CD14-positive monocyte (primary cell): ENCODE results near the gene OR2Y1. TPM values are rescaled to one million over a fixed set of nuclear protein-coding genes. Genes with fewer than 3 reads are reported as not detected.

Experiments
- DNase-seq, 3 donors: peaks; one replicate each; pipeline ENCODE4 v3.0.0-alpha.2; 2011 to 2022
- H2AFZ ChIP-seq: 2 replicates; pipeline ENCODE4 v1.6.0; 2012; ENCODE audit warnings: mild to moderate bottlenecking, low read depth, low read length, inconsistent platforms; ENCODE audit not compliant: insufficient read depth, poor library complexity, severe bottlenecking
- H3K27ac ChIP-seq, 2 donors: 1 replicate in 1 of 2; 2 replicates in 1 of 2; pipeline ENCODE4 v1.5.1; 2012 to 2013; ENCODE audit warnings: low read length in 2 of 2, control low read depth in 1 of 2, inconsistent platforms in 1 of 2, low read depth in 1 of 2, mild to moderate bottlenecking in 1 of 2
- H3K27me3 ChIP-seq, 2 donors: one replicate each; pipeline versions ENCODE4 v1.6.0 to v1.6.1; 2011 to 2013; ENCODE audit warnings: low read length in 2 of 2; ENCODE audit not compliant: control insufficient read depth in 2 of 2, insufficient read depth in 2 of 2
- H3K36me3 ChIP-seq, 2 donors: replicated peaks in 1 of 2; 1 replicate in 1 of 2; 2 replicates in 1 of 2; pipeline versions ENCODE4 v1.5.1 to v1.6.1; 2012 to 2013; ENCODE audit warnings: low read length in 2 of 2, control low read depth in 1 of 2, inconsistent platforms in 1 of 2, mild to moderate bottlenecking in 1 of 2; ENCODE audit not compliant: insufficient read depth in 2 of 2, control insufficient read depth in 1 of 2
- H3K4me1 ChIP-seq, 2 donors: 1 replicate in 1 of 2; 2 replicates in 1 of 2; pipeline versions ENCODE4 v1.5.1 to v1.6.1; 2012 to 2013; ENCODE audit warnings: low read length in 2 of 2, control low read depth in 1 of 2, inconsistent platforms in 1 of 2, mild to moderate bottlenecking in 1 of 2, moderate library complexity in 1 of 2; ENCODE audit not compliant: insufficient read depth in 2 of 2, control insufficient read depth in 1 of 2
- H3K4me2 ChIP-seq: replicated peaks from 2 replicates; pipeline ENCODE3; 2012; ENCODE audit warnings: low read length, moderate library complexity, mild to moderate bottlenecking; ENCODE audit not compliant: poor library complexity, severe bottlenecking; ENCODE audit errors: extremely low read depth
- H3K4me3 ChIP-seq, 3 experiments: fragments of 200-600 bp in 1 of 3; sonication (generic) in 1 of 3; replicated peaks in 1 of 3; 1 replicate in 2 of 3; 2 replicates in 1 of 3; pipeline ENCODE4 v1.5.1; 2011 to 2013; ENCODE audit warnings: low read length in 3 of 3, mild to moderate bottlenecking in 3 of 3, control low read depth in 2 of 3, low read depth in 2 of 3, inconsistent platforms in 1 of 3, moderate library complexity in 1 of 3
- H3K79me2 ChIP-seq: 2 replicates; pipeline ENCODE4 v1.6.0; 2012; ENCODE audit warnings: mild to moderate bottlenecking, control low read depth, inconsistent platforms, low read length, moderate library complexity; ENCODE audit not compliant: insufficient read depth
- H3K9ac ChIP-seq: 2 replicates; pipeline ENCODE4 v1.6.0; 2017; ENCODE audit warnings: low read length, mild to moderate bottlenecking; ENCODE audit not compliant: insufficient read depth, poor library complexity, severe bottlenecking
- H3K9me3 ChIP-seq, 2 donors: replicated peaks in 1 of 2; 1 replicate in 1 of 2; 2 replicates in 1 of 2; pipeline versions ENCODE4 v1.5.1 to v1.6.1; 2012 to 2013; ENCODE audit warnings: low read length in 2 of 2, control low read depth in 1 of 2; ENCODE audit not compliant: control insufficient read depth in 1 of 2, insufficient read depth in 1 of 2
- H4K20me1 ChIP-seq: 2 replicates; pipeline ENCODE4 v1.6.0; 2012; ENCODE audit warnings: mild to moderate bottlenecking, low read length, control low read depth, moderate library complexity; ENCODE audit not compliant: insufficient read depth
- H3K27ac Mint-ChIP-seq, 7 donors: one replicate each; pipeline ENCODE4 v1.8.0; 2020; ENCODE audit warnings: mild to moderate bottlenecking in 7 of 7, mixed read lengths in 7 of 7, moderate library complexity in 6 of 7, inconsistent platforms in 2 of 7
- H3K27me3 Mint-ChIP-seq, 3 donors: one replicate each; pipeline ENCODE4 v1.8.0; 2021 to 2022; ENCODE audit warnings: low read depth in 3 of 3, mild to moderate bottlenecking in 3 of 3, mixed read lengths in 3 of 3, moderate library complexity in 3 of 3, inconsistent platforms in 1 of 3
- H3K36me3 Mint-ChIP-seq, 2 donors: one replicate each; pipeline ENCODE4 v1.8.0; 2020; ENCODE audit warnings: mixed read lengths in 2 of 2, inconsistent platforms in 1 of 2, mild to moderate bottlenecking in 1 of 2
- H3K4me1 Mint-ChIP-seq: one replicate; pipeline ENCODE4 v1.8.0; 2020; ENCODE audit warnings: mild to moderate bottlenecking, mixed read lengths
- H3K4me3 Mint-ChIP-seq, 2 donors: one replicate each; pipeline ENCODE4 v1.8.0; 2020; ENCODE audit warnings: mild to moderate bottlenecking in 2 of 2, mixed read lengths in 2 of 2, moderate library complexity in 1 of 2
- H3K9me3 Mint-ChIP-seq, 7 donors: one replicate each; pipeline ENCODE4 v1.8.0; 2020 to 2022; ENCODE audit warnings: mixed read lengths in 7 of 7, mild to moderate bottlenecking in 6 of 7, moderate library complexity in 6 of 7, inconsistent platforms in 2 of 7
- WGBS: methylation state at CpG from one replicate; pipeline ENCODE4 v1.1.5; 2013; ENCODE audit warnings: missing lambda C conversion rate; ENCODE audit not compliant: insufficient coverage; 5-methylcytosine and 5-hydroxymethylcytosine counted together
- intact Hi-C, 2 donors: fragments of 100-400 bp; cut with micrococcal nuclease; formaldehyde crosslinking; loops; one replicate each; pipeline versions ENCODE4 v1.15.0 to v1.15.1; 2023
- polyA plus RNA-seq, 3 donors: library from polyadenylated mRNA; depleted of rRNA in 1 of 3; unstranded in 2 of 3; stranded (reverse) in 1 of 3; fragments of 300-500 nt in 2 of 3; fragments of >200 nt in 1 of 3; fragmentation: Illumina TruSeq in 2 of 3; gene quantifications; 1 replicate in 2 of 3; 2 replicates in 1 of 3; pipeline ENCODE4 v1.2.3, GENCODE V29; 2012 to 2021
- small RNA-seq: library from RNA; depleted of rRNA; stranded (forward); fragments of <200 nt; gene quantifications from one replicate; pipeline ENCODE3, GENCODE V24; 2012; ENCODE audit warnings: low read depth; ENCODE audit not compliant: insufficient read length
- TF ChIP-seq, protein P1 (sequence below): fragments of 200-600 bp; IDR thresholded peaks from one replicate; pipeline ENCODE4 v1.8.0; 2022; ENCODE audit warnings: antibody characterized with exemption, mild to moderate bottlenecking

OR2Y1 gene
- polyA plus RNA-seq, 3 donors: not detected

DNA sequence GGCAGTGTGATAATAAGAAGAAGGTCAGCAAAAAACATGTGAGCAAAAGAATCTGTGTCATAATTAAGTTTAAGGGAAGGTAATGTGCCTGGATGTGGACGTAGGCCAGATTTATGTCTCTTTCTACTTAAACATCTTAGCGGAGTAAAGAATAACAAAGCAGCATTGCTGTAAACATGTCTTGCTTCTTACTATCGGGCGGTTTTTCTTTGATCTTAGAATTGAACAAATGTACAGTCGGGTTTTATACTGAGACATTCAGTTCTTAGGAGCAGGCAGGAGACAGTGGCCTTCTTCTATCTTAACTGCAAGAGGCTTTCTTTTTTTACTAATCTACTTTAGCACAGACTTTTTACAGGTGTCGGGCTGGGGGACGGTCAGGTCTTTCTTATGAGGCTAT is 50.1 kb downstream of the OR2Y1 start:
- intact Hi-C loops: no loop called here
- Histone ChIP-seq H3K36me3 (no peaks in the 10 kb centered on the region), H2AFZ (no peak overlapping the region), H3K27me3 (no peaks in the 10 kb centered on the region), H3K27ac (no peak overlapping the region), H3K9ac (no peak overlapping the region), H3K79me2 (no peaks in the 10 kb centered on the region), H3K4me2 (no peak overlapping the region), H3K4me3 (no peak overlapping the region), H4K20me1 (no peaks in the 10 kb centered on the region), H3K4me1 (no peaks in the 10 kb centered on the region), H3K9me3 (no peaks in the 10 kb centered on the region)
- H3K4me1 Mint-ChIP-seq: no peaks in the 10 kb centered on the region
- DNase-seq: no peak
- no CpG with 5 or more reads among the region's 7 CpGs for WGBS
- H3K9me3 Mint-ChIP-seq: peaks cover 0 to 3% (median 0%) of the 10 kb centered on the region in 7 donors
- TF ChIP-seq, protein P1, sequence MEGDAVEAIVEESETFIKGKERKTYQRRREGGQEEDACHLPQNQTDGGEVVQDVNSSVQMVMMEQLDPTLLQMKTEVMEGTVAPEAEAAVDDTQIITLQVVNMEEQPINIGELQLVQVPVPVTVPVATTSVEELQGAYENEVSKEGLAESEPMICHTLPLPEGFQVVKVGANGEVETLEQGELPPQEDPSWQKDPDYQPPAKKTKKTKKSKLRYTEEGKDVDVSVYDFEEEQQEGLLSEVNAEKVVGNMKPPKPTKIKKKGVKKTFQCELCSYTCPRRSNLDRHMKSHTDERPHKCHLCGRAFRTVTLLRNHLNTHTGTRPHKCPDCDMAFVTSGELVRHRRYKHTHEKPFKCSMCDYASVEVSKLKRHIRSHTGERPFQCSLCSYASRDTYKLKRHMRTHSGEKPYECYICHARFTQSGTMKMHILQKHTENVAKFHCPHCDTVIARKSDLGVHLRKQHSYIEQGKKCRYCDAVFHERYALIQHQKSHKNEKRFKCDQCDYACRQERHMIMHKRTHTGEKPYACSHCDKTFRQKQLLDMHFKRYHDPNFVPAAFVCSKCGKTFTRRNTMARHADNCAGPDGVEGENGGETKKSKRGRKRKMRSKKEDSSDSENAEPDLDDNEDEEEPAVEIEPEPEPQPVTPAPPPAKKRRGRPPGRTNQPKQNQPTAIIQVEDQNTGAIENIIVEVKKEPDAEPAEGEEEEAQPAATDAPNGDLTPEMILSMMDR: no peak
- H3K27ac Mint-ChIP-seq: no peak overlapping the region
- no peaks in the 10 kb centered on the region for H3K36me3 Mint-ChIP-seq
- peaks cover 7 to 12% (median 11%) of the 10 kb centered on the region in 3 donors for H3K27me3 Mint-ChIP-seq
- H3K4me3 Mint-ChIP-seq: no peak overlapping the region

Small RNA genes lying within 50 kb of the gene (small RNA-seq; reads per million reads assigned to genes)
- gene RNU1-17P: 1.2 reads per million

Other genes with a start within 250 kb of the OR2Y1 start
- 1 to 10 TPM; 4.8 to 9.5 (median 7.7) TPM for gene CNOT6, start 245.7 kb downstream of the OR2Y1 start, polyA plus RNA-seq
- gene SCGB3A1, start 148.6 kb downstream of the OR2Y1 start, polyA plus RNA-seq: under 1 TPM; 0.49 to 0.83 (median 0.59) TPM
- not detected for gene FLT4, start 90.5 kb downstream of the OR2Y1 start, polyA plus RNA-seq
- gene MGAT1, start 62.7 kb upstream of the OR2Y1 start, polyA plus RNA-seq: 100 to 1,000 TPM; 231 to 523 (median 385) TPM
- gene ZFP62, start 121.2 kb upstream of the OR2Y1 start, polyA plus RNA-seq: 1 to 10 TPM; 4.1 to 7.1 (median 6.5) TPM
- gene BTNL8, start 159.1 kb upstream of the OR2Y1 start, polyA plus RNA-seq: under 1 TPM; 0.13 to 0.50 (median 0.13) TPM
- gene BTNL3, start 248.8 kb upstream of the OR2Y1 start, polyA plus RNA-seq: under 1 TPM in 2 of 3 donors, not detected in 1; 0.08 to 0.20 TPM